Duodenal mucosa (tissue), 2 donors: ENCODE measurements around the gene CDCA7L.

Experiments
- H3K27ac ChIP-seq: one replicate; pipeline ENCODE4 v1.7.0; 2013; ENCODE audit warnings: low read depth, low read length
- H3K27me3 ChIP-seq, 2 donors: one replicate each; pipeline ENCODE4 v1.7.0; 2013; ENCODE audit warnings: low read length in 2 of 2, control low read depth in 1 of 2; ENCODE audit not compliant: insufficient read depth in 2 of 2, control insufficient read depth in 1 of 2
- H3K36me3 ChIP-seq, 2 donors: one replicate each; pipeline ENCODE4 v1.7.0; 2013; ENCODE audit warnings: low read length in 2 of 2, control low read depth in 1 of 2; ENCODE audit not compliant: insufficient read depth in 2 of 2, control insufficient read depth in 1 of 2
- H3K4me1 ChIP-seq, 2 donors: one replicate each; pipeline ENCODE4 v1.7.0; 2013; ENCODE audit warnings: low read length in 2 of 2, control low read depth in 1 of 2; ENCODE audit not compliant: insufficient read depth in 2 of 2, control insufficient read depth in 1 of 2
- H3K4me3 ChIP-seq, 2 donors: one replicate each; pipeline ENCODE4 v1.7.0; 2013; ENCODE audit warnings: low read length in 2 of 2, low read depth in 1 of 2
- H3K9ac ChIP-seq, 2 donors: one replicate each; pipeline ENCODE4 v1.7.0; 2013; ENCODE audit warnings: low read length in 2 of 2, low read depth in 1 of 2
- H3K9me3 ChIP-seq, 2 donors: one replicate each; pipeline ENCODE4 v1.7.0; 2013; ENCODE audit warnings: low read length in 2 of 2, control low read depth in 1 of 2; ENCODE audit not compliant: control insufficient read depth in 1 of 2

Gene CDCA7L, protein sequence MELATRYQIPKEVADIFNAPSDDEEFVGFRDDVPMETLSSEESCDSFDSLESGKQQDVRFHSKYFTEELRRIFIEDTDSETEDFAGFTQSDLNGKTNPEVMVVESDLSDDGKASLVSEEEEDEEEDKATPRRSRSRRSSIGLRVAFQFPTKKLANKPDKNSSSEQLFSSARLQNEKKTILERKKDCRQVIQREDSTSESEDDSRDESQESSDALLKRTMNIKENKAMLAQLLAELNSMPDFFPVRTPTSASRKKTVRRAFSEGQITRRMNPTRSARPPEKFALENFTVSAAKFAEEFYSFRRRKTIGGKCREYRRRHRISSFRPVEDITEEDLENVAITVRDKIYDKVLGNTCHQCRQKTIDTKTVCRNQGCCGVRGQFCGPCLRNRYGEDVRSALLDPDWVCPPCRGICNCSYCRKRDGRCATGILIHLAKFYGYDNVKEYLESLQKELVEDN

DNA sequence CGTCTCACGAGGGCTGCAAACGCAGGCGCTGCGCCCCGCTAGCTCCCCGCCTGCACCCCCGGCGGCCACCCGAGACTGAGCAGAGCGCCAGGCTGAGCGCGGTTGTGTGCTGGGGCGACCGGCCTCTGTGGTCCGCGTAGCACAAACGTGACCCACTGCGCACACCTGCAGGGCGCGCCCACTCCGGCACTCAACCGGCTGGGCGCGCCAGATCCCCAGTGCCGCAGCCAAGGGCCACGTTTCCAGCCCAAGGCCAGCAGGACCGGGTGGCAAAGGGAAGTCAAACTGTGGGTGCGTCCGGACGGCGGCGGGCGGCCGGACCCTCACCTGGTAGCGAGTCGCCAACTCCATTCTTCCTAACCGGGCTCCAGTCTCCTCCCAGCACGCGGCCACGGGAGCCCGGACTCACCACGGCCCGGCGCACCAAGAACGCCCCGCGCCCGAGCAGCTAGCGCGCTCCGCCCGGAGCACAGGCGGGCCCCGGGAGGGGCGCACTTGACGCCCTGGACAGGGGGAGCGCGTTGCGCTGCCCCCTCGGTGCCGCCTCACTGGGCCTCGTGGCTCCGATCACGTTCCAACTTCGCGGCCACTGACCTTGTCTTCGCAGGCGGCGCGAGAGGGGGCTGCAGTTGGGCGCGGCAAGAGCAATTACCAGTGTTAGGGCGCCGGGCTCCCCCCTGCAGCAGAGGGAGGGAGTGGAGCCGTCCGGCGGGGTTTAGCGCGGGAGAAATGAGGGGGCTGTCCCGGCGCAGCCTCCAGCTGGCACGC lies at the start of gene CDCA7L:
TSS of gene CDCA7L (minus strand) at position 446 of the 768 bp plus-strand sequence. CDS start at position 351, 95 bp downstream.
- Histone ChIP-seq H3K9ac (peak within 1 kb of the TSS; percentile 51 to 69), H3K27ac (peak within 1 kb of the TSS; percentile 32), H3K36me3 (no peaks in the 10 kb centered on the region)

DNA sequence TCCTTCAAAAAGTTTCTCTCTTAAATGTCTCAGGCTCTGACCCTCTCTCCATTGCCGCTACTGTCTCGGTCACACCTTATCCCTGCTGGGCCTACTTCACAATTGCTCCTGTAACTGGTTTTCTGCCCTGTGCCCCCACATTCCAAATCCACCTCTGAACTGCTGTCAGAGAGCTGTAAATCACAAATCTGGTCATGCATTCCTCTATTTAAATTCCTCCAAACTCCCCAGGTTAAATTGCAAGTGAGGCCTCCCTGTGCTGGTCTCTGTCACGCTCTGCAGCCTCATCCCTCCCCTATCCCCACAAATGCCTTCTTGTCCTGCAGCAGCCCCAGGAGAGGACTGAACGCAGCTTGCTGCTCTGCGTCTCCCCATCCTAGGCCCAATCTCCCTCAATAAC lies 40.4 kb upstream of the CDCA7L start:
- H3K36me3 ChIP-seq: no peaks in the 10 kb centered on the region

More for the DNA sequence above, at the start of gene CDCA7L:
- Histone ChIP-seq H3K27me3 (no peaks in the 10 kb centered on the region), H3K4me3 (peak within 1 kb of the TSS; percentile 77 to 80), H3K4me1 (peaks cover 21 to 22% of the 10 kb centered on the region in 2 donors), H3K9me3 (no peaks in the 10 kb centered on the region)

DNA sequence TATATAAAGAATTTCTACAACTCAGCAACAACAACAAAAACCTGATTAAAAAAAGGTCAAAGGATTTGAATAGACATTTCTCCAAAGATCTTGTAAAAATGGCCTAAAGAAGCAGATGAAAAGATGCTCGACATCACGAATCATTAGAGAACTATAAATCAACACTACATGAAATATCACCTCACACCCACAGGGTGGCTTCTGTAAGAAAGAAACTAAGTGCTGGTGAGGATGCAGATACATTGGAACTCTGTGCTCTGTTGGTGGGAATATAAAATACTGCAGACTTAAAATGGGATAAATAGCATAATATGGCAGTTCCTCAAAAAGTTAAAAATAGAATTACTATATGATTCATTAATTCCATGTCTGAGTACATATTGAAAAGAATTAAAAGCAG lies 38.3 kb upstream of the CDCA7L start:
- H3K36me3 ChIP-seq: no peaks in the 10 kb centered on the region
- no peak overlapping the region for H3K4me3 ChIP-seq
- no peak overlapping the region for H3K9ac ChIP-seq

More for the DNA sequence above, 40.4 kb upstream of the CDCA7L start:
- Histone ChIP-seq H3K9me3 (no peaks in the 10 kb centered on the region), H3K4me3 (no peak overlapping the region), H3K9ac (no peak overlapping the region), H3K4me1 (no peaks in the 10 kb centered on the region), H3K27me3 (no peaks in the 10 kb centered on the region), H3K27ac (no peak overlapping the region)

DNA sequence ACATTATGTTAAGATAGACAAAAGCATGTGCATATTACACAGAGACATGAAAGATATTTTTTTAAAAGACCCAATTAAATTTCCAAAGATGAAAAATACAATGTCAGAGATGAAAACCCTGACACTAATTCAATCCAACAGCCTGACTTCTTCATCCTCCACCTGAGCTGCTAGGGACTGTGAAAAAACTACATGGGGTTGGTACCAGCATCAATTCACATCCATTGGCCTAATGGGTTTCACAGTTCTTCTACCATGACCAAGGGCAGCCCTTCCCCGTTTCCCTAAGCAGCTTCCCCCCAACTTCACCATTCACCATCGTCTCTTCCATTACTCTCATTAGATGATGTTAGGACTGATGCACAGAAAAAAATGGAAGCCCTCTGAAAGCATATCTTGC lies 37.4 kb upstream of the CDCA7L start:
- Histone ChIP-seq H3K4me3 (no peak overlapping the region), H3K27ac (no peak overlapping the region), H3K9ac (no peak overlapping the region), H3K9me3 (no peaks in the 10 kb centered on the region), H3K4me1 (no peaks in the 10 kb centered on the region), H3K36me3 (no peaks in the 10 kb centered on the region), H3K27me3 (no peaks in the 10 kb centered on the region)

More for the DNA sequence above, 38.3 kb upstream of the CDCA7L start:
- Histone ChIP-seq H3K27me3 (no peaks in the 10 kb centered on the region), H3K27ac (no peak overlapping the region), H3K9me3 (no peaks in the 10 kb centered on the region), H3K4me1 (no peaks in the 10 kb centered on the region)

DNA sequence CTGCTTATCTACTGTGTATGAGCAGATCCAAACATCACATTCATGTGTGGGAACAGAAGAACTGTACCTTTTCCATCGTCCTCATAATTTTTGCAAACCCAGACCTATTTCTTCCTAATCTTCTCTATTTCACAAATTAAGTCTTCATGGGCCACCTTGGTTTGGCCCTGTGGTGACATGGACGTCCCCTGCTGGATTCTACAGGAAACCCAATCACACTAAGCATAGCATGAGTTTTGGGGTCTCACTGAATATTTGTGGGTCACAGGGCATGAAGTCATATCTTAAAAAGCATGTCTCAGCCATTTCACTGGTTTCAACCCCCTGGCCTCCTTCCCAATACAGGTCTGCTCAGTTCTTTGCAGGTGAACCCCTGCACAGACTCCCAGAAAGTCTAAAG lies 35.8 kb upstream of the CDCA7L start:
- H3K9me3 ChIP-seq: no peaks in the 10 kb centered on the region
- H3K36me3 ChIP-seq: no peaks in the 10 kb centered on the region
- no peak overlapping the region for H3K27ac ChIP-seq
- H3K4me3 ChIP-seq: no peak overlapping the region
- H3K9ac ChIP-seq: no peak overlapping the region
- H3K4me1 ChIP-seq: no peaks in the 10 kb centered on the region
- no peaks in the 10 kb centered on the region for H3K27me3 ChIP-seq

DNA sequence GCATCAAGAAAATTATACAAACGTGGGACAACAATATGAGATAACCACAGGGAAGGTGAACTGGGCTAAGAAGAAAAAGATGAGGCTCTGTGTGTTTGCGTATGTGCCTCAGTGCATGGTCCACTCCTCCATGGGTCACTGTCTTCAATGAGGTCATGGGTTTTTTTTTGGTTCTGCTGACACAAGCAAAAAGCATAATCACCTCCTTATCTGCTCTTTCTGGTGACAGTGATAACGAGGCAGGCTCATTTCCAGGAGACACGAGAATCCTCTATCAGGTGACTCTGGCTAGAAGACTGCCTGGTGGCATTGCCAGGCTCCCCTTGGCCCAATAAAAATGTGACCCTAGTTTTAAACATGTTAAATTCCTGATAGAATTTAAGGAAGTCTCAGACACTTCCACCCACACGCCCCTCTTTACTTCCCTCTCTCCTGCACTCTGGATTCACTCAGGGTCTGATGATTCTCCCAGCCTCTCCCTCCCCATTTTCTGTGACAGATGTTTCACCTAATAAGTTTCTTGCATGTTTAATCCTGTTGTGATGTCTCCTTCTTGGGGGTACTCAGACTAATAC lies 35.3 kb upstream of the CDCA7L start:
- no peaks in the 10 kb centered on the region for H3K4me1 ChIP-seq

DNA sequence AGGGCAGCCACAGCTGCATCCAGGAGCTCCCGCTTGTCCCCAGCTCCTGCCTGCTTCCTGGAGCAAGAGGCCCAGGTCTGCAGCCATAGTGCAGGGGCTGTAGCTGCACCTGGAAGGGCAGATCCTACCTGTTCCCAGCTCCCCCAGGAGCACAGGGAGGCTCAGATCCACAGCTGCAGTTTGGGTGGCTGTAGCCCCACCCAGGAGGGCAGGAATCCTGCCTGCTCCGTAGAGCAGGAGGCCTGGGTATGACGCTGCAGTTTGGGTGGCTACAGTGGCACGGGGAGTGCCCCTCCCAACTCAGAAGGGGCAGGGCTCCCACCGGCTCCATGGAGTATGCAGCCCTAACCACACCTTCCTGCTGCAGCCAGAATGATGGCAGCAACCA lies 26.7 kb upstream of the CDCA7L start:
- no peaks in the 10 kb centered on the region for H3K27me3 ChIP-seq
- H3K9ac ChIP-seq: no peak overlapping the region
- H3K4me3 ChIP-seq: no peak overlapping the region
- H3K4me1 ChIP-seq: no peaks in the 10 kb centered on the region
- no peak overlapping the region for H3K27ac ChIP-seq
- H3K9me3 ChIP-seq: no peaks in the 10 kb centered on the region
- H3K36me3 ChIP-seq: no peaks in the 10 kb centered on the region

More for the DNA sequence above, 35.3 kb upstream of the CDCA7L start:
- H3K4me3 ChIP-seq: no peak overlapping the region
- no peak overlapping the region for H3K27ac ChIP-seq
- H3K36me3 ChIP-seq: no peaks in the 10 kb centered on the region
- H3K9ac ChIP-seq: no peak overlapping the region
- no peaks in the 10 kb centered on the region for H3K27me3 ChIP-seq
- no peaks in the 10 kb centered on the region for H3K9me3 ChIP-seq

DNA sequence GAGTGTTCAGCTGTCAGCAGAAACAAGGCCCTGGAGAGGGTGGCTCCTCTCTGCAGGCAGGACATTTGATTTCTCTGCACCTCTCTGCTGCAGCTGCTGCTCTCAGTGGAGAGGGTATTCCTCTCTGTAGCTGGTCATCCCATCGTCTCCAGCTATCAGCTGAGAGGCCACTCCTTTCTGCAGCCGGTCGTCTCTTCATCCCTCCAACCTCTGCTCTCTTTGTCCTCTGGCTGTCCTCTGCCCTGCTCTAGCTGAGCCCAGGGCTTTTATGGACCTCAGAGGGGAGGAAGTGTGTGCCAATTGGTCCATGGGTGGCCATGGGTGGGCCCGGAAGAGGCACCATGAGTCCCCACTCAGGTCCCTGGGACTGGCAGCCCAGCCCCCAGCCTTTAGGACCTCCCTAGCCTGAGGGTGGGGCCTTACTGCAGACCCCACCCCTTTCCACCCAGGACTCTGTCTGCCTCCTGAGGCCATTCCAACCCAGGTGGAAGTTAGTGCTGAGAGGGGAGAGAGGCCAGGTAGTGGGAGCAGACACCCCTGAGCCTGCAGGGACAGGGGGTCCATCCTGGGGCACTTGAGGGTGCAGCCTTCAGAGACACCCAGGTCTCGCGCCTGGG lies 26.2 kb upstream of the CDCA7L start:
- Histone ChIP-seq H3K9ac (no peak overlapping the region), H3K36me3 (no peaks in the 10 kb centered on the region), H3K4me1 (no peaks in the 10 kb centered on the region), H3K27me3 (no peaks in the 10 kb centered on the region), H3K27ac (no peak overlapping the region), H3K4me3 (no peak overlapping the region), H3K9me3 (no peaks in the 10 kb centered on the region)

DNA sequence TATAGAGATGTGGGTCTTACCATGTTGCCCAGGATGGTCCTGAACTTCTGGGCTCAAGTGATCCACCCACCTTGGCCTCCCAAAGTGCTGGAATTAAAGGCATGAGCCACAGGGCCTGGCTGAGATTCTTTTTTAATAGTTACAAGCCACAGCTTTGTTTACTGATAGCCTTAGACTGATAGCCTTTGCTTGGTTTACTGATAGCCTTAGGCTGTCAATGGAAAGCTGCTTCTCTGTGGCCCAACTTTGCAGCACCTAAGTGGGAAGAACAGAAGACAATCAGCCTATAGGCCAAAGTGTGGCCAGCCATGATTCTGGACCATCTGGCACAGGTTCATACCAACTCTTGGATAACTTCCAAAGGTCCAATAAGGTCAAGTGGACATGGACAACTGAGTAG lies 24.1 kb upstream of the CDCA7L start:
- Histone ChIP-seq H3K9ac (no peak overlapping the region), H3K27ac (no peak overlapping the region), H3K9me3 (no peaks in the 10 kb centered on the region), H3K4me1 (no peaks in the 10 kb centered on the region), H3K27me3 (no peaks in the 10 kb centered on the region), H3K36me3 (no peaks in the 10 kb centered on the region), H3K4me3 (no peak overlapping the region)
